ENCODE measurements around the gene RASA2. TPM values are rescaled to one million over a fixed set of nuclear protein-coding genes. Genes with fewer than 3 reads are reported as not detected.

RASA2 gene
- total RNA-seq, 1 donor from 2014 or later = 9.9 TPM

DNA sequence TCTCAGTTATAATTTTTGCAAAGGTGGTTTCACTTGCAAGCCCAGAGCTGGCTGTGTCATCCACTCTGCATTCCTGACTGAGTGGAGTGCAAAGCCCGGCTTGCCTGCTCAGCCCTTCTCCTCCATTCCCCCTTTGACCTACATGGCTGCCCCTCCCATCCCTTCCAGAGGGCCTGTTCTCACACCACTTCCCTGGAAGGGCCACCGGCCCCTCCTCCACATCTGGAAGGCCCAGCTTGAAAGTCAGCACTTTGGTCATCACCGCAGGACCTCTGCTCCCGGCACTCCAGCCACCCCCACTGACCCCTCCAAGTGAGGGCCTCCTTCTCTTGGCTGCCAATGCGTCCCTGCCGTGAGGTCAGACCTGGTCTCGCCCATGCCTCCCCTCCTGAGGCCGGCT lies 177.2 kb downstream of the RASA2 start:
- peaks cover 19% of the 10 kb centered on the region for H3K4me1 Mint-ChIP-seq (ENCODE audit: unreplicated experiment)
- TF ChIP-seq, protein P1, sequence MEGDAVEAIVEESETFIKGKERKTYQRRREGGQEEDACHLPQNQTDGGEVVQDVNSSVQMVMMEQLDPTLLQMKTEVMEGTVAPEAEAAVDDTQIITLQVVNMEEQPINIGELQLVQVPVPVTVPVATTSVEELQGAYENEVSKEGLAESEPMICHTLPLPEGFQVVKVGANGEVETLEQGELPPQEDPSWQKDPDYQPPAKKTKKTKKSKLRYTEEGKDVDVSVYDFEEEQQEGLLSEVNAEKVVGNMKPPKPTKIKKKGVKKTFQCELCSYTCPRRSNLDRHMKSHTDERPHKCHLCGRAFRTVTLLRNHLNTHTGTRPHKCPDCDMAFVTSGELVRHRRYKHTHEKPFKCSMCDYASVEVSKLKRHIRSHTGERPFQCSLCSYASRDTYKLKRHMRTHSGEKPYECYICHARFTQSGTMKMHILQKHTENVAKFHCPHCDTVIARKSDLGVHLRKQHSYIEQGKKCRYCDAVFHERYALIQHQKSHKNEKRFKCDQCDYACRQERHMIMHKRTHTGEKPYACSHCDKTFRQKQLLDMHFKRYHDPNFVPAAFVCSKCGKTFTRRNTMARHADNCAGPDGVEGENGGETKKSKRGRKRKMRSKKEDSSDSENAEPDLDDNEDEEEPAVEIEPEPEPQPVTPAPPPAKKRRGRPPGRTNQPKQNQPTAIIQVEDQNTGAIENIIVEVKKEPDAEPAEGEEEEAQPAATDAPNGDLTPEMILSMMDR (IDR thresholded peaks at IDR 0.05) = no peak
- H3K4me3 Mint-ChIP-seq (ENCODE audit: unreplicated experiment) = no peak overlapping the region
- H3K9me3 Mint-ChIP-seq (ENCODE audit: unreplicated experiment) = peaks cover 4% of the 10 kb centered on the region
- H3K27me3 Mint-ChIP-seq (ENCODE audit: unreplicated experiment) = peaks cover 27% of the 10 kb centered on the region
- H3K36me3 Mint-ChIP-seq (ENCODE audit: unreplicated experiment) = no peaks in the 10 kb centered on the region
- no peak overlapping the region for H3K27ac Mint-ChIP-seq (ENCODE audit: unreplicated experiment)
- no peak for DNase-seq (ENCODE audit: extremely low spot score, unreplicated experiment)

Other genes starting within 250 kb of the RASA2 start
- gene ZBTB38, start 118.5 kb upstream of the RASA2 start, total RNA-seq = 41.8 and 43.9 TPM in 2 replicates

All from osteocyte (in vitro differentiated cells).